T-helper 2 cell treated with Interferon-gamma antibody and Interleukin-4, amounts not matched to agents 5 μg/mL and 100 μg/mL, for 36 hours (primary cell): ENCODE data around the gene TMEM184B.

Source experiments
- DNase-seq: peaks from one replicate; pipeline ENCODE4 v3.0.0; 2021; ENCODE audit warnings: low spot score
- H3K27ac Mint-ChIP-seq: one replicate; pipeline ENCODE4 v1.8.0; 2021; ENCODE audit warnings: mild to moderate bottlenecking, mixed read lengths
- H3K27me3 Mint-ChIP-seq: one replicate; pipeline ENCODE4 v1.8.0; 2021; ENCODE audit warnings: low read depth, mixed read lengths
- H3K36me3 Mint-ChIP-seq: one replicate; pipeline ENCODE4 v1.8.0; 2021; ENCODE audit warnings: low read depth, mixed read lengths
- H3K4me1 Mint-ChIP-seq: one replicate; pipeline ENCODE4 v1.8.0; 2021; ENCODE audit warnings: low read depth, mixed read lengths
- H3K4me3 Mint-ChIP-seq: one replicate; pipeline ENCODE4 v1.8.0; 2022; ENCODE audit warnings: mild to moderate bottlenecking, moderate library complexity, mixed read lengths
- H3K9me3 Mint-ChIP-seq: one replicate; pipeline ENCODE4 v1.8.0; 2021; ENCODE audit warnings: mixed read lengths

TMEM184B gene

GRCh38 chr22:38213990-38214301 lies 58.9 kb downstream of the TMEM184B start:
- no peak overlapping the region for H3K27ac Mint-ChIP-seq
- H3K4me1 Mint-ChIP-seq: peaks cover 11% of the 10 kb centered on the region
- H3K4me3 Mint-ChIP-seq: no peak overlapping the region
- no peak for DNase-seq
- H3K9me3 Mint-ChIP-seq: no peaks in the 10 kb centered on the region
- peaks cover 1% of the 10 kb centered on the region for H3K36me3 Mint-ChIP-seq
- no peaks in the 10 kb centered on the region for H3K27me3 Mint-ChIP-seq

DNA sequence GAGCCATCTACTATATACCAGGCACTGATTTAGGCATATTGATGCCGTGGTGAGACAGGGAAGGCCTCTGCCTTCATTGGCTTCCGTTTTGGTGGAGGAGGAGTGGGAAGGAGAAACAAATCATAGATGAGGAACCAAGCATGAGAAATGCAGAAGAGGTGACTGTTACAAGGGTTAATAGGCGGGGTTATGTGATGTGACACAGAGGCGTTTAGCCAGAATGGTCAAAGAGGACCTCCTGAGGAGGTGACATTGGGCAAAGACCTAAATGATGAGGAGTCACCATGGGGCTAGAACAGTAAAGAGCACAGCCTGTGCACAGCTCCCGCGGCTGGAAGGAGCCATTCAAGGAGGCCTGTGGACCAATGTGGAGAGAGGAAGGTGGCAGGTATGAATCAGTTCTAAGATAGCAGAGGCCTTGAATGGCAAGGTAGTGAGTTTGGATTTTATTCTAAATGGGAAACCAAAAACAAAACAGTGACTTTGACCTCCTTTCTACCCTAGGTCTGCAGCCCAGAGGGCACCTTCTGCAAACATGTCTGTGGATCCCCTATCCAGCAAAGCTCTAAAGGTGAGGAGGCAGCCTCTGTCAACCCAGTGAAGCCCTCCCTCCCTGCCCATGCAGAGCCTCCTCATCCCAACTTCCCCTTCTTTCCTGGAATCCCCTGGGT lies 59.4 kb downstream of the TMEM184B start:
- H3K27ac Mint-ChIP-seq: peak overlapping the region; percentile 20
- H3K4me1 Mint-ChIP-seq: peaks cover 11% of the 10 kb centered on the region
- no peaks in the 10 kb centered on the region for H3K27me3 Mint-ChIP-seq
- no peak overlapping the region for H3K4me3 Mint-ChIP-seq
- no peaks in the 10 kb centered on the region for H3K9me3 Mint-ChIP-seq
- no peak for DNase-seq
- peaks cover 1% of the 10 kb centered on the region for H3K36me3 Mint-ChIP-seq

GRCh38 chr22:38212442-38212841 lies 60.4 kb downstream of the TMEM184B start:
- Mint-ChIP-seq H3K27me3 (no peaks in the 10 kb centered on the region), H3K4me1 (peaks cover 7% of the 10 kb centered on the region), H3K36me3 (peaks cover 1% of the 10 kb centered on the region), H3K4me3 (no peak overlapping the region), H3K9me3 (no peaks in the 10 kb centered on the region), H3K27ac (no peak overlapping the region)
- no peak for DNase-seq

GRCh38 chr22:38211556-38211955 lies 61.3 kb downstream of the TMEM184B start:
- Mint-ChIP-seq H3K9me3 (no peaks in the 10 kb centered on the region), H3K27me3 (no peaks in the 10 kb centered on the region), H3K27ac (no peak overlapping the region), H3K36me3 (peaks cover 1% of the 10 kb centered on the region), H3K4me1 (peaks cover 7% of the 10 kb centered on the region), H3K4me3 (no peak overlapping the region)
- no peak for DNase-seq

DNA sequence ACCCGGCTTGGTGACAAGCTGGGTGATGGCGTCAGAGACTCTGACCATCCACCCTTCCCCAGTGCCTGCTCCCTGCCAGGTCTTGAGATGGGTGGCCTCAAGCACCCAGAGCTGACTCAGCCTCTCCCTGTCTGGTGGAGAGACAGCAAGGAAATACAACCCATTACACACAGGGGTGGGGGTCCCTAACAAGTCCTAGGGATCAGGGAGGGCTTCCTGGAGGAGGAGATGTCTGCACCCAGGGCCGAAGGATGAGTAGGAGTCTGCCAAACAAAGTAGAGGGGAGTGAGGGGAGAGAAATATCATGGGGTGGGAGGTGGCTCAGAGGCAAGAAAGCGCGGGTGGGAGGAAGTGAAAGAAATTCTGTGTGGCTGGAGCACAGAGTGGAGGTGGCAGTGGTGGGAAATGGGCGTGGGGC lies 64.2 kb downstream of the TMEM184B start:
- Mint-ChIP-seq H3K27me3 (no peaks in the 10 kb centered on the region), H3K9me3 (no peaks in the 10 kb centered on the region), H3K27ac (no peak overlapping the region), H3K36me3 (peaks cover 1% of the 10 kb centered on the region), H3K4me1 (peaks cover 16% of the 10 kb centered on the region), H3K4me3 (no peak overlapping the region)
- DNase-seq: no peak

DNA sequence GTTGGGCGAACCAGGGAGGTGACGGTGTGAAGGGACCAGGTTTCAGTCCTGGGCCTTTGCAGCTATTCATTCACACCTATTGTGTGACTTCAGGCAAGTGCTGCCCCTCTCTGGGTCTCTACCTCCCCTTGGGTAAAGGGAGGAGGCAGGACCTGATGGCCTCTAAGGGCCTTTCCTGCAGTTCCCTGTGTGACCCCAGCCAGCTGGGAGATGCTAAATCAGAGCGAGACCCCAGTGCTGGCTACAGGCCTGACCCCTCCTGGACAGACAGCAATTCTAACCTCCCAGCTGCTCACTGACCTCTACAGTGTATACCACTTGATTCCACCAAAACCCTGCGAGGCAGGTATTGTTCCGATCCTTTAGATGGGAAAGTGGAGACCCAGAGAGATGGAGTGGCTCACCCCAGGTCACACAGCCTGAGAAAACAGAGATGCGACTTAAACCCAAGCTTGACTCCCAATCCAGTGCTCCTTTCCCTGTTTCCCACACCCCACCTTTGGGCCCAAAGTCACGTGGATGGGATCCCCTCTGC lies 64.8 kb downstream of the TMEM184B start:
- Mint-ChIP-seq H3K4me1 (peaks cover 17% of the 10 kb centered on the region), H3K9me3 (no peaks in the 10 kb centered on the region), H3K36me3 (peaks cover 1% of the 10 kb centered on the region), H3K27ac (no peak overlapping the region), H3K4me3 (no peak overlapping the region), H3K27me3 (no peaks in the 10 kb centered on the region)
- no peak for DNase-seq

- H3K27ac Mint-ChIP-seq: no peak overlapping the region
- DNase-seq: no peak
- H3K36me3 Mint-ChIP-seq: no peaks in the 10 kb centered on the region
- no peak overlapping the region for H3K4me3 Mint-ChIP-seq
- H3K4me1 Mint-ChIP-seq: peaks cover 25% of the 10 kb centered on the region
- no peaks in the 10 kb centered on the region for H3K9me3 Mint-ChIP-seq
- H3K27me3 Mint-ChIP-seq: no peaks in the 10 kb centered on the region
Measured at GRCh38 chr22:38205261-38206128, 67.3 kb downstream of the TMEM184B start.

DNA sequence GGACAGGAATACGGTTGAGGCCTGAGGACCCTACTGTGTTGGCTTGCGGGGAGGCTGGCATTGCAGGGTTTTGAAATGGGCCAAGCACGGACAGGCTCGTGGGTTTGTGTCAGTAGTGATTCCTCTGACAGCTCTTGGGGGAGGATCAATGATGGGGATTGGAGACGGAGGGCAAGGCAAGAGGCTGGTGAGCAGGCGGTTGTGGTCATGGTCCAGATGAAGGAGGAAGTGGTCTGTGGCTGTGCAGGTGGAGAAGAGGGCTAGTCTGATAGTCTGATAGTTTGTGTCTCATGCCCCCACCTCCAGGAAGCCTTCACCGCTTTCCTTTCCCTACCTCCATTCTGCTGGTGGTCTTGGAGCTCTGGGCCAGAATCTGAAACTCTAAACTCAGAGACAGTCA lies 68.0 kb downstream of the TMEM184B start:
- peak overlapping the region; percentile 6 for H3K27ac Mint-ChIP-seq
- H3K4me1 Mint-ChIP-seq: peaks cover 25% of the 10 kb centered on the region
- no peaks in the 10 kb centered on the region for H3K36me3 Mint-ChIP-seq
- no peaks in the 10 kb centered on the region for H3K9me3 Mint-ChIP-seq
- H3K4me3 Mint-ChIP-seq: no peak overlapping the region
- H3K27me3 Mint-ChIP-seq: no peaks in the 10 kb centered on the region
- no peak for DNase-seq

- Mint-ChIP-seq H3K4me1 (peaks cover 27% of the 10 kb centered on the region), H3K9me3 (no peaks in the 10 kb centered on the region), H3K36me3 (no peaks in the 10 kb centered on the region), H3K27ac (peak overlapping the region; percentile 41), H3K4me3 (peak overlapping the region; percentile 85), H3K27me3 (no peaks in the 10 kb centered on the region)
- no peak for DNase-seq
Measured at GRCh38 chr22:38203855-38204514, 68.8 kb downstream of the TMEM184B start.

- peak; percentile 28 for DNase-seq
- Mint-ChIP-seq H3K4me1 (peaks cover 27% of the 10 kb centered on the region), H3K27me3 (no peaks in the 10 kb centered on the region), H3K27ac (peak overlapping the region; percentile 75), H3K9me3 (no peaks in the 10 kb centered on the region), H3K4me3 (peak overlapping the region; percentile 85), H3K36me3 (no peaks in the 10 kb centered on the region)
Measured at GRCh38 chr22:38203090-38203810, 69.6 kb downstream of the TMEM184B start.

DNA sequence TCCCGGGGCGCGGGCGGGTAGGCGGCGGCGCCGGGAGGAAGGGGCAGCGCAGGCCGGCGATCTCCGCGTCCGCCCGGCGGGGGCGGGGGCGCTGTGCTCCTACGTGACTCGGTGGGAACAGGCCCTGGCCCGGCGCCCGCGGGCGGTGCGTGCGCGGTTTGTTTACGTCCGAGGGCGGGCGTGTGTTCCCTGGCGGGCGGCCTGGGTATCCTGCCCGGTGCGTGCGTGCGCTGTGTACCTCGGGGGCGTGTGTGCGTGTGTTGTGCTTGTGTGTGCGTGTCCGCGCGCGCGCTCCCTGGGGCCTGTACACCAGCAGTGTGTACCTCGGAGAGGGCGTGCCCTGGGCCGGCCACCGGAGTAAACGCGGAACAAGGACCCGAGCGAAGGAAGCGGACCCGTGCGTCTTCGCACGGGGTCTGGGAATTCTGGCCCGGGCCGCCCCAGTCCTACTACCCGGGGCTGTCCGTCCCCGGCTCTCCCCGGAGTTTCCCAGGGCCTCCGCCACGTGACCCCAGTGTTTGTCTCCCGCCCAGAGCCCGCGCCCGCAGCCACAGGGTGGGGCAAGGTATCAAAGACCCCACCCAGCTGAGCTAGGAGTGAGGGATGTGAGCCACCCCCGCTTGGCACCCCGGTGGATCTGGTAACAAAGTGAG lies 70.2 kb downstream of the TMEM184B start:
- H3K9me3 Mint-ChIP-seq: no peaks in the 10 kb centered on the region
- peak; percentile 73 for DNase-seq
- peaks cover 27% of the 10 kb centered on the region for H3K4me1 Mint-ChIP-seq
- no peaks in the 10 kb centered on the region for H3K27me3 Mint-ChIP-seq
- H3K4me3 Mint-ChIP-seq: peak overlapping the region; percentile 85
- no peaks in the 10 kb centered on the region for H3K36me3 Mint-ChIP-seq
- H3K27ac Mint-ChIP-seq: peak overlapping the region; percentile 75

DNA sequence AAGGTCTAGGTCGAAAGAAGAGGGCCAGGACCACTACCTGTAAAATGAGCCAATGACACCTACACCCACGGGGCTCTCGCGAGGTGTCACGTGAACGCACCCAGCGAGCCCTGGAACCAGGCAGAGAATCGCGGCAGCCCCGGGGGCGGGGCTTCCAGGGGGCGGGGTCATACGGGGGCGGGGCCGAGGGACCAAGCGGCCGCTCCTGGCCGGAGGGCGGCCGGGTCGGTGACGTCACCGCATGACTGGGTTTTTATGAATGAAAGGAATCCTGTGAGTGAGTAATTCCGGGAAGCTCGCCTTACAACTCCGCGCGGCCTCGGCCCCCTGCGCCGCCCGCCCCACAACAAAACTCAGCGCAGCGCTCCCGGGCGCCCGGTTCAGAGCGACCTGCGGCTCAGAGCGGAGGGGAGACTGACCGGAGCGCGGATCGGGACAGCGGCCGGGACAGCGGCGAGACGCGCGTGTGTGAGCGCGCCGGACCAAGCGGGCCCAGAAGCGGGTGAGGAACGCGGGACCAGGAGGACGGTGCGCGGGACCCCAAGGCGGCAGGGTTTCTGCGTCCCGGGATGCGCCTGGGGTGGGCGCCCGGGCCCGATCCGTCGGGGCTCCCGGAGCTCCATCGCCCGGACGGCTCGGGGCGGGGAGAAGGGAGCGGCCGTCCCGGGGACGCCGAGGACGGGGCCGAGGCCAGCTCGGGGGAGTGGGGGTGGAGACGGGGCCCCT lies 70.9 kb downstream of the TMEM184B start, which contains the start of gene MAFF:
TSS of gene MAFF (plus strand) at position 284 of the 726 bp plus-strand sequence. CDS start 11,860 bp downstream, outside the sequence.
- H3K27ac Mint-ChIP-seq: peak within 1 kb of the TSS; percentile 87
- H3K4me1 Mint-ChIP-seq: peaks cover 27% of the 10 kb centered on the region
- no peaks in the 10 kb centered on the region for H3K9me3 Mint-ChIP-seq
- peak within 1 kb of the TSS; percentile 85 for H3K4me3 Mint-ChIP-seq
- no peaks in the 10 kb centered on the region for H3K36me3 Mint-ChIP-seq
- H3K27me3 Mint-ChIP-seq: no peaks in the 10 kb centered on the region
- peak; percentile 90 for DNase-seq

GRCh38 chr22:38201371-38201710 lies 71.5 kb downstream of the TMEM184B start:
- DNase-seq: no peak
- Mint-ChIP-seq H3K9me3 (no peaks in the 10 kb centered on the region), H3K27me3 (no peaks in the 10 kb centered on the region), H3K4me1 (peaks cover 27% of the 10 kb centered on the region), H3K36me3 (no peaks in the 10 kb centered on the region), H3K27ac (peak overlapping the region; percentile 87), H3K4me3 (peak overlapping the region; percentile 74)
